Epithelial cell of umbilical artery (primary cell): ENCODE data around the gene SF3B5. TPM values are rescaled to one million over a fixed set of nuclear protein-coding genes. Genes with fewer than 3 reads are reported as not detected.

Source experiments
- total RNA-seq: library from RNA; depleted of rRNA; stranded (reverse); fragments of >200 nt; gene quantifications from 2 replicates; pipeline ENCODE4 v1.2.3, GENCODE V29; 2014

The SF3B5 gene
- total RNA-seq, result 78.9 and 129 TPM in 2 replicates

GRCh38 chr6:144095134-144096002, at the start of gene SF3B5:
SF3B5 (minus strand) TSS chr6:144095573; CDS start chr6:144095497, 76 bp downstream.

Other genes starting within 250 kb of the SF3B5 start
- not detected in 2 replicates for gene ZC2HC1B, start 231.1 kb downstream of the SF3B5 start, total RNA-seq
- 4.2 and 11.7 TPM in 2 replicates for gene PLAGL1, start 87.3 kb downstream of the SF3B5 start, total RNA-seq
- 4.5 and 9.9 TPM in 2 replicates for gene STX11, start 54.9 kb upstream of the SF3B5 start, total RNA-seq
- 334 and 357 TPM in 2 replicates for gene UTRN, start 189.8 kb upstream of the SF3B5 start, total RNA-seq